KMS-11 (cell line): ENCODE data around the gene KLHL29.

Source experiments
- H2AFZ ChIP-seq: fragments of 200-600 bp; sonication (generic); 2 replicates; pipeline ENCODE4 v1.6.1; 2016; ENCODE audit warnings: antibody characterized with exemption, mixed run types, low read depth
- H3K27ac ChIP-seq: fragments of 200-600 bp; sonication (generic); 2 replicates; pipeline ENCODE4 v1.6.1; 2016; ENCODE audit warnings: mild to moderate bottlenecking, mixed run types
- H3K27me3 ChIP-seq: fragments of 200-600 bp; sonication (generic); 2 replicates; pipeline ENCODE4 v1.6.1; 2017; ENCODE audit warnings: mild to moderate bottlenecking, low read depth, mixed run types, moderate library complexity; ENCODE audit not compliant: insufficient read depth
- H3K36me3 ChIP-seq: fragments of 200-600 bp; sonication (generic); 2 replicates; pipeline ENCODE4 v1.6.1; 2017; ENCODE audit warnings: mild to moderate bottlenecking, mixed run types; ENCODE audit not compliant: insufficient read depth
- H3K4me1 ChIP-seq: fragments of 200-600 bp; sonication (generic); 2 replicates; pipeline ENCODE4 v1.6.1; 2016; ENCODE audit warnings: mild to moderate bottlenecking, low read depth, mixed run types; ENCODE audit not compliant: poor library complexity, severe bottlenecking
- H3K4me2 ChIP-seq: fragments of 200-600 bp; sonication (generic); 2 replicates; pipeline ENCODE4 v1.7.0; 2016; ENCODE audit warnings: mild to moderate bottlenecking, mixed run types
- H3K4me3 ChIP-seq: fragments of 200-600 bp; sonication (generic); IDR thresholded peaks from 2 replicates; pipeline ENCODE4 v1.6.1; 2017; ENCODE audit warnings: low read depth, low read length, mixed read lengths; ENCODE audit not compliant: insufficient read depth
- H3K79me2 ChIP-seq: fragments of 200-600 bp; sonication (generic); 2 replicates; pipeline ENCODE4 v1.6.1; 2016; ENCODE audit warnings: low read depth, mixed run types; ENCODE audit not compliant: insufficient read depth
- H3K9ac ChIP-seq: fragments of 200-600 bp; sonication (generic); 2 replicates; pipeline ENCODE4 v1.6.1; 2016; ENCODE audit warnings: mild to moderate bottlenecking, mixed run types
- H4K20me1 ChIP-seq: fragments of 200-600 bp; sonication (generic); 2 replicates; pipeline ENCODE4 v1.6.1; 2016; ENCODE audit warnings: mild to moderate bottlenecking, mixed run types; ENCODE audit not compliant: insufficient read depth
- CTCF ChIP-seq: fragments of 200-600 bp; sonication (generic); conservative IDR thresholded peaks from 2 replicates; pipeline ENCODE4 v1.6.1; 2017; ENCODE audit warnings: low read depth, mild to moderate bottlenecking, antibody characterized with exemption, low read length, moderate library complexity, mixed read lengths

The KLHL29 gene

DNA sequence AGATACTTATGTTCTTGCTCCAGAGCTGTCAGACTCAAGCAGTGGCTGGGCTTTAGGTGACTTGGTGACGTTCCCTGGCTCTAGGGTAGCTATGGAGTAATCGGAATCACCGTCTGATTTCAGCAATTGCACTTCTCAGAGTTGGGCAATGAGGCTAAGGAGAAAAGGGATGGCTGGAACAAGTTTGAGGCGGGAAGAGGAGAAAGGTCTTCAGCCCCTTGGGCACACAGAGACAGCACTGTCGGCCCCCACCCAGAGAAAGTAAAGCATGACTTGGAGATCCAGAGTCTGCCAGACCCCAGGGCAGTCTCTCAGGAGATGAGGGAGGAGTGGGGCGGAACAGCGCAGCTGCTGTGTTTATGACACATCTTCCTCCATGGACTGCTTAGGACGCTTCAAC is 114.5 kb downstream of the KLHL29 start:
- Histone ChIP-seq H3K27ac (no peak overlapping the region), H3K9ac (no peak overlapping the region), H2AFZ (no peak overlapping the region), H4K20me1 (no peaks in the 10 kb centered on the region), H3K4me1 (no peaks in the 10 kb centered on the region), H3K79me2 (no peaks in the 10 kb centered on the region), H3K4me3 (no peak overlapping the region), H3K4me2 (no peak overlapping the region), H3K36me3 (no peaks in the 10 kb centered on the region), H3K27me3 (no peaks in the 10 kb centered on the region)
- TF ChIP-seq CTCF: no peak

DNA sequence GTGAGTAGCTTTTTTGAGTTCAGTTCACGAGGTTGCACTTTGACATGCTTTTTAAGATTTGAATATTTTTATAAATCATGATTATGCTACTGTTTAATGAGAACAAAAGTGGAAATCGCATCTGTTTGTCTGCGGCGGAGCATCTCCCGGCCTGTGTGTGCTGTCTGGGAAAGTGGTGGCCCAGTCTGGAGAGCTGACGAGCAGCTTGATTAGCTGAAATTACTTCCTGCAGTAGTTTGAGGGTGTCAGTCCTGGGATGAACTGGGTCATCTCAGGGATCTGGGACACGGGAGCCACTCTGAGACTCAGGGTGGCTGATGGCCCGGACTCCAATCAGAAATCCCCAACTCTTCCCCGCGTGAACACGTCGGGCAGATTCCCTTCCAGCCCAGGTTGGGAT is 115.9 kb downstream of the KLHL29 start:
- Histone ChIP-seq H3K9ac (no peak overlapping the region), H3K4me2 (no peak overlapping the region), H3K4me1 (no peaks in the 10 kb centered on the region), H3K27ac (no peak overlapping the region), H2AFZ (no peak overlapping the region), H3K4me3 (no peak overlapping the region), H4K20me1 (no peaks in the 10 kb centered on the region), H3K79me2 (no peaks in the 10 kb centered on the region), H3K36me3 (no peaks in the 10 kb centered on the region), H3K27me3 (no peaks in the 10 kb centered on the region)
- no peak for TF ChIP-seq CTCF

DNA sequence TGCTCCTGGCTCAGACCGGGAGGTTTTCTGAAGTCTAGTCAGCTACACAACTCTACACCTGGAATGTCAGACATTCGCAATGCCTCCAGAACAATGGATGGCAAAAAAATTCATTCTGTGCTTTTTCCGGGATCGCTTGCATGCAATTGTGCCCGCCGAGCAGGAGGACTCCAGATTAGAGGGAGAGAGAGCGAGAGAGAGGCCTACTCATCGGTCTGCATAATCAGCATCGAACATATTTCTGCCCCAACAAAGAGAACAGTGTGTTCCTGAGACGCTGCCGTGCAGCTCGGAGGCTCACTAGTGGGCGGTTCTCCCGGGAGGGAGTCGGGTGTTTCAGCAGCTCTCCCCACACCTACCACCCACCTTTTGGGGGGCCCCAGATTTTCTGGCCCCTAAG is 117.1 kb downstream of the KLHL29 start:
- Histone ChIP-seq H3K27ac (no peak overlapping the region), H3K4me1 (no peaks in the 10 kb centered on the region), H3K79me2 (no peaks in the 10 kb centered on the region), H3K9ac (no peak overlapping the region), H3K4me2 (no peak overlapping the region), H4K20me1 (no peaks in the 10 kb centered on the region), H3K36me3 (no peaks in the 10 kb centered on the region), H2AFZ (no peak overlapping the region), H3K27me3 (no peaks in the 10 kb centered on the region), H3K4me3 (no peak overlapping the region)
- TF ChIP-seq CTCF: no peak

DNA sequence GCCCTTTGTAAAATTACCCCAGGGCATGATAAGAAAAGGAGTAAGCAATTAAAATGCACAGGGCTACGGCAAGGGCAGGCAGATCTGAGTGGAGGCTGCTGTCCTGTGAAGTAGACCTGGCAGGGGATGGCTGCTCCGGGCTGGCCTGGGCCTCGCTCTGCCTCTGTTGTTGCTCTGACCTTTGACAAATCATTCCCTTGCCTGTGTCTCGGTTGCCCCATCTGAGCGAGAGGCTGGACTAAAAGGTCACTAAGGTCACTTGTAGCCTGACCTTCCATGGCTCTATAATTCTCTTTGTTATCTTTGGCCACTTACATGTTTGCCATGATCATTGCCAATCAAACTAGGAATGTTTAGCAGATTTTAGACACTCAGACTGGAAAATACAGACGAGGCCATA is 118.1 kb downstream of the KLHL29 start:
- no peak overlapping the region for H3K4me2 ChIP-seq

More for the DNA sequence above, 118.1 kb downstream of the KLHL29 start:
- Histone ChIP-seq H3K27ac (no peak overlapping the region), H3K79me2 (no peaks in the 10 kb centered on the region), H3K4me1 (no peaks in the 10 kb centered on the region), H2AFZ (no peak overlapping the region), H3K4me3 (no peak overlapping the region), H3K9ac (no peak overlapping the region), H4K20me1 (no peaks in the 10 kb centered on the region), H3K27me3 (no peaks in the 10 kb centered on the region), H3K36me3 (no peaks in the 10 kb centered on the region)
- no peak for TF ChIP-seq CTCF
